Chondrocyte (in vitro differentiated cells): Measurements from ENCODE around the gene QSOX2. TPM values are rescaled to one million over a fixed set of nuclear protein-coding genes. Genes with fewer than 3 reads are reported as not detected.
A peak's percentile ranks its signal among the peaks of the same experiment; 100 is the strongest.

Experiments used
- DNase-seq: peaks from one replicate; pipeline ENCODE4 v3.0.0; 2021; ENCODE audit warnings: mixed read lengths, low spot score
- H3K27ac Mint-ChIP-seq: one replicate; pipeline ENCODE4 v1.8.0; 2021; ENCODE audit warnings: mild to moderate bottlenecking, moderate library complexity, mixed read lengths; ENCODE audit not compliant: unreplicated experiment
- H3K27me3 Mint-ChIP-seq: 2 replicates; pipeline ENCODE4 v1.8.0; 2021; ENCODE audit warnings: low read depth, mixed read lengths
- H3K36me3 Mint-ChIP-seq: 2 replicates; pipeline ENCODE4 v1.8.0; 2021; ENCODE audit warnings: low read depth, mixed read lengths
- H3K4me1 Mint-ChIP-seq: 2 replicates; pipeline ENCODE4 v1.8.0; 2021; ENCODE audit warnings: low read depth, mild to moderate bottlenecking, mixed read lengths
- H3K4me3 Mint-ChIP-seq: one replicate; pipeline ENCODE4 v1.8.0; 2021; ENCODE audit warnings: mild to moderate bottlenecking, moderate library complexity, mixed read lengths; ENCODE audit not compliant: unreplicated experiment
- H3K9me3 Mint-ChIP-seq: 2 replicates; pipeline ENCODE4 v1.8.0; 2021; ENCODE audit warnings: low read depth, mixed read lengths
- CTCF ChIP-seq: fragments of 200-600 bp; sonication (generic); IDR thresholded peaks from 2 replicates; pipeline ENCODE4 v1.5.0; 2021; ENCODE audit warnings: antibody characterized with exemption, mild to moderate bottlenecking, moderate library complexity
- total RNA-seq: library from RNA; stranded (reverse); gene quantifications from 3 replicates; pipeline ENCODE4 v1.2.1, GENCODE V29; 2021

Gene QSOX2
- total RNA-seq, 1 donor from 2014 or later: 14.3 TPM

DNA sequence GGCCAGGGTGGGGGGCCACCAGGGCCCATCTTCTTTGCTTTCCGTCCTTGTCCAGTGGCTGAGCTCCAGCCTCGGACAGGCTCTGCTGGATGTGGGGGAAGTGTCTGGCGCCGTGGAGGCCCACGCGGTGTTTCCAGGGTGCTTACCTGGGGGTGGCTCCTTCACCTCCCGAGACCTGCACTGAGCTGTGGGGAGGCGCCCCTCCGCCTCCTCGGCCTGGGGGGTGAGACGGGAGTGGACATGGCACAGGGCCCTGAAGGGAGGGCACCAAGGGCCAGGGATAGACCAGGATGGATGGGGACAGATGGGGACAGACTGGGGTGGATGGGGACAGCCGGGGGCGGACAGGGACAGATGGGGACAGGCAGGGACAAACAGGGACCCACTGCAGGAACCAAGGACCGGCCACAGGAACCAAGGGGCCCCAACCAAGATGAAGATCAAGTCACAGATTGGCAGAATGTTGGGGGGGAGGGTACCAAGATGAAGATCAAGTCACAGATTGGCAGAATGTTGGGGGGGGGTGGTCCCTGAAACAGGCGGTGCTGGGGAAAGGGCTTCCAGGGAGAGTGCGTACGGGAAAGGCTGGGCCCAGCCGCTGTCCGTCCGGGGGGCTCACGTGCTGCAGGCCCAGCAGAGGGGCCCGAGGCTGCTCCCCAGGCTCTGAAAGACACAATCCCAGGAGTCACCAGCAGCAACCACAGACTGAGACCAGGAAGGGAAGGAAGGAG, 13.3 kb upstream of the QSOX2 start:
- H3K27ac Mint-ChIP-seq: no peak overlapping the region
- TF ChIP-seq CTCF: no peak
- peaks cover 9% of the 10 kb centered on the region for H3K4me1 Mint-ChIP-seq
- H3K27me3 Mint-ChIP-seq: no peaks in the 10 kb centered on the region
- DNase-seq: no peak
- H3K9me3 Mint-ChIP-seq: no peaks in the 10 kb centered on the region
- H3K4me3 Mint-ChIP-seq: no peak overlapping the region
- H3K36me3 Mint-ChIP-seq: no peaks in the 10 kb centered on the region

DNA sequence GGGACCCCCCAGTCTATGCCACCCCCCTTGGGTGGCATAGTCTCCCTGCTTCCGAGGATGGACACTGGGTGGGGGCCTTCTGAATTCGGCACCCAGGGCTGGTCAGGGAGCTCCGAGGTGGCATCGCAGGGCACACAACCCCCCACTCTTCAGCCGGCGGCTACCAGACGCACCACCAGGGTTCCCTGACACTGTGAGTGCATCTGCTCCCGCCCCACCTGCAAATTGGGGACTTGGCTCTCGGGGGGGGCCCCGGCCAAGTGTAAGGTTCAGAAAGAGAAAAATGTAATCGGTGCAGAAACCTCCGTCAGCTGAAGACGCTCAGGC, 12.7 kb upstream of the QSOX2 start:
- no peaks in the 10 kb centered on the region for H3K9me3 Mint-ChIP-seq
- peaks cover 9% of the 10 kb centered on the region for H3K4me1 Mint-ChIP-seq
- H3K27ac Mint-ChIP-seq: no peak overlapping the region
- DNase-seq: no peak
- no peak for TF ChIP-seq CTCF
- no peak overlapping the region for H3K4me3 Mint-ChIP-seq
- H3K27me3 Mint-ChIP-seq: no peaks in the 10 kb centered on the region
- no peaks in the 10 kb centered on the region for H3K36me3 Mint-ChIP-seq

- no peak for DNase-seq
- TF ChIP-seq CTCF: no peak
- Mint-ChIP-seq H3K9me3 (no peaks in the 10 kb centered on the region), H3K4me1 (peaks cover 9% of the 10 kb centered on the region), H3K27me3 (no peaks in the 10 kb centered on the region), H3K4me3 (no peak overlapping the region), H3K27ac (no peak overlapping the region), H3K36me3 (no peaks in the 10 kb centered on the region)
These were observed 12.0 kb upstream of the QSOX2 start for GRCh38 chr9:136257381-136258298.

- Mint-ChIP-seq H3K9me3 (no peaks in the 10 kb centered on the region), H3K4me3 (no peak overlapping the region), H3K27me3 (no peaks in the 10 kb centered on the region), H3K4me1 (peaks cover 9% of the 10 kb centered on the region), H3K36me3 (no peaks in the 10 kb centered on the region), H3K27ac (no peak overlapping the region)
- no peak for DNase-seq
- no peak for TF ChIP-seq CTCF
These were observed 10.6 kb upstream of the QSOX2 start for GRCh38 chr9:136255896-136256890.

DNA sequence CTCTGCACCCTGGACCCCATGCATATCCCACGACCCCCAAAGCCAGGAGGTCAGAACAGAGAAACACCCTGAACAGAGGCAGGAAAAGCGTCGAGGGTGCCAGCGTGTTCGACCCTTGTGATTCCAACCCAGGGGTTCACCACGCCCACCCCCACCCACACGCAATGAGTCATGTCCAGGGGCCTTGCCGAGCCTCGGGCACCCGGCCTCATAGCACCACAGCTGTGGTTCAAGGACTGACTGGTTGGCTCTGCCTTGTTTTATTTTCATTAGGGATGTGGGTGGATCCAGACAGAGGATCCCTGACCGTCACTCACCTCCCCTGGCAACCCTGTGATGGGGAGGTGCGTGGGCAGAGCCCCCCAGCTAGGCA, 9.5 kb upstream of the QSOX2 start:
- Mint-ChIP-seq H3K4me3 (no peak overlapping the region), H3K27ac (peak overlapping the region; percentile 22), H3K4me1 (peaks cover 9% of the 10 kb centered on the region), H3K27me3 (no peaks in the 10 kb centered on the region), H3K36me3 (no peaks in the 10 kb centered on the region), H3K9me3 (no peaks in the 10 kb centered on the region)
- DNase-seq: no peak
- no peak for TF ChIP-seq CTCF
